NCI-H146 (cell line): ENCODE measurements around the gene TYSND1.
"Not testable (repeated sequence)": the region's sequence is repeated elsewhere in the genome, so short reads cannot be mapped to it uniquely, and the experiment has no call there.

Experiments
- DNase-seq: peaks from one replicate; lab custom pipeline; 2025; lab: John Stamatoyannopoulos, UW

Gene TYSND1

DNA sequence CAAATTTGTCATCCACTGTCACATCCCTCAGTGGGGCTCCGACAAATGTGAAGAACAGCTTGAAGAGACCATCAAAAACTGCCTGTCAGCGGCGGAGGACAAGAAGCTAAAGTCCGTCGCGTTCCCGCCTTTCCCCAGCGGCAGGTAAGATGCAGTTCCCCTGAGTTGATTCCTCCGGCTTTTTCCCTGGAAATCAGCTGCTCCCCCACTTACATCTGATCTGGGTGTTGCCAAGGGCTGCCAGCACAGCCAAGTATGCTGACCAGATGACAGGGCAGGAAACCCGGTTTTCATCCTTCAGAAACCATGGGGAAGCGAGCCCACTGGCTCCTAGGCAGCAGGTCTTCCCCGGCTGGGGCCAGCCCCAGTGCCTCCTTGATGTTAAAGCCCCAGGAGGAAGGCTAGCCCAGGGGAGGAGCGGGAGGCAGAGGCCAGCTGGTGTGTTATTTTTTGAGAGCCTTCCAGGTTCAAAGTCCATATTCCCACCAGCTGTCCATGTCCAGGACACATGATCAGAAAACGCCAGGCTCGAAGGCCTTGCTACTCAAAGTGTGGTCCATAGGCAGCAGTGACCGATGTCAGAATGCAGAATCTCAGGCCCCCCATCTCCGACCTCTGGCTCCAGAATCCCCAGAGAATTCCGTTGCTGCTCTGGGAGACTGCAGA, 37.3 kb downstream of the TYSND1 start:
- DNase-seq = no peak

DNA sequence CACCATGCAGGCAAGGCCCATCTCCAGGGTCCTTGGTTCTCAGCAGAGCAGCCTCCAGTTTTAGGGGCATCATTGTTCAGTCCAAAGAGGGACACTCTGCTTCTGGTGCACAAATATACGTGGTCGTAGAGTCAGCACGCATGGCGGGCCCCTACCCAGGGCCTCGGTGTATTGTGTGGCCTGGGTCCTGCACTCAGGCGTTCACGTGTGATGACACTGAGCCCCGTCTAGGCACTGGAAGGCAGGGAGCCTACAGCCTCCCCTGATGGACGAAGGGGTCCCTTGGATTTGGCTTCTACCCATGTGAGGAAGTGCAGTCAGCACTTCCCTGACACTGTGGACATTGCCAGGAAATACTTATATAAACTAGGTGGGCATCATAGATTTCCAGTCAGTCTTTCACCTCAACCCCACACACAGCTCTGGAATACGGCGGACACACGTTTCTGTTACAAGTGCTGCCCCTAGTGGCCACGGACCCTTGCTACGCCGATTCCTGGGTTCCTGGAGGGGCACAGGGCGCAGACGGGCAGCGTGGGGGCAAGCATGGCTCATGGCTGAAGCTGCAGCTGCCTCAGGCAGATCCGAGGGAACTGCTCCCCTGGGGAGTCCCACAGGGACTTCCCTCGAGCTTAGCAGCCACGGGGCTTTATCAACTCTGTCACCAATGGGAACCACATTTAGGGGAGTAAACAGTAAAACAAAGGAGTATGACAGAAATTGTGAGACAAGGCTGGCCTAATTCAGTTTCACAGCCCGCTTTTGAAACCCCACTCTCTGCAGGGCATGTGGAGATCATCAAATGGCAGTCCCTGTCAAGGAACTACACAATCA, 39.3 kb downstream of the TYSND1 start:
- DNase-seq = peak; percentile 67

DNA sequence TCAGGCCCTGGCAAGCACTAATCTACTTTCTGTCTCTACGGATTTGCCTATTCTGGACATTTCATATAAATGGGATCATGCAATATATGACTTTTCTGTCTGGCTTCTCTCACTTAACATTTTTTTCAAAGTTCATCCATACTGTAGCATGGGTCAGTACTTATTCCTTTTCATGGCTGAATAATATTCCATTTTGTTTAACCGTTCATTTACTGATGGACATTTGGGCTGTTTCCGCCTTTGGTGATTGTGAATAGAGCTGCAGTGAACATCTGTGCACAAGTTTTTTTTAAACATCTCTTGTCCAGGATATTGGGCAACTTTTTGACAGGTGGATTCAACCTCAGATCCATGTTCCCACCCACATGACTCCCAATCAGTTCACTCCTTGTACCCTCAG, 44.8 kb downstream of the TYSND1 start:
- DNase-seq = no peak

DNA sequence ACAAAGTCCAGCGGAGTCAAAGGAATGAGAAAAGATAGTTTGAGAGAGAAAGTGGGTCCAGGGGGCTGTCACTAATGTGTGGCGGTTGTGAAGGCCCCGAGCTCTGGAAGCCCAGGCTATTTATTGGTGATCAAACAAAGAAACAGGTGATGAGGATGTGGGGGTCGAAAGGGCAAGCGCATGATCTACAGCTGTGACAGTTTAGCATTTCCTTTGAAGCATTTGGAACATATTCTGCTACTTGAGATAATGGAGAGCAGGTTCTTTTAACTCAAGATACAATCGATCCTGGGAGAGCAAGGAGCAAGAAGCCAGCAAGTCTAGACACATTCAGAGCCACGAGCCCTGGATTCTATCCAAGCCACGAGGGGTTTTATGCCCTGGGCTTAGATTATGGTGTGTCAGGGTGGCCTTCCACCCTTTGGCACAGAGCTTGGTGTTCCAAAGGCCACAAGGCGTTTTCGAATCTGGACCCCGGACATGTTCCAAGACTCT, 45.4 kb downstream of the TYSND1 start:
- not testable (repeated sequence) for DNase-seq

GRCh38 chr10:70098271-70098670, 48.2 kb downstream of the TYSND1 start:
- DNase-seq = no peak

DNA sequence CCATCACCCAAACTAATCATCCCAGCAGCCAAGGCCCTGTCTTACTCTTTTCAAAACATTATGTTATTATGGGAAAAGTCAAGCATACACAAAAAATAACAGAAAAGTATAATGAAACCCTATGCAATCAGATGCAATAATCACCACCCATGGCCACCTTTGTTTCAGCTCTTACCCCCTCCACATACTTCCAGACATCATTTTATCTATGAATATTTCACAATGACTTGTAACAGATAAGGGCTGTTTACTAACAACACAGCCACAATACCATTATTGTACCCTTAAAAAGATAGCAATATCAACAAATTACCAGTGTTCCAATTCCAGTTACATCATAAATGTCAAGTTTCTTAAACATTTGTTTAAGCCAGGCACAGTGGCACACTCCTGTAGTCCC, 49.0 kb downstream of the TYSND1 start:
- no peak for DNase-seq

- no peak for DNase-seq
Observed at GRCh38 chr10:70096705-70097420, 49.6 kb downstream of the TYSND1 start.

DNA sequence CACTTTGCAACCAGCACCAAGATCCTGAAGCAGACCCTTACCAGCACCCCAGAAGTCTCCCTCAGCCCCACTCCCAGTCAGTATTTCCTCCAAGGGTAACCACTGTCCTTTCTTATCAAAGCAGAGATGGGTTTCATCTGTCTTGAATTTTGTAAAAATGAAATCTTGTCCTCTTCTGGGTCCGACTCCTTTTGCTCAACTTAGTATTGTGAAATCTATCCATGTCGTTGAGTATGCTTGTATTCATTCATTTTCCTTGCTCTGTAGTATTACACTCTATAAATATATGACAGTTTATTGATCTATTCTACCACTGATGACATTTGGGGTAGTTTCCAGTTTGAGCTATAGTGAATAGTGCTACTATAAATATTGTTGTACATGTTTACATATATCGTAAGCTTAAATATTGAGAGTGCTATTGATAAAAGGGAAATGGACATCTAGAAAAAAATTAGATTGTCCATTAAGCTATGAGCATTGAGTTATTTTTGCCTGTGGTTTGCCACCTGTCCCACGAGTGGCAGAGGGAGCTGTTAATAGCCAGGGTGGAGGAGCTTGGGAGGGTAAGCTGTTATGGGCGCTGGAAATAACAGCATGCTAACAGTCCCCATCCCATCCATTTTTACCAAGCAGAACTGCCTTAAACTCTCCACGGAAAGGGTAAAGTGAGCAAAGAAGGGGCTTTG, 50.3 kb downstream of the TYSND1 start:
- DNase-seq = no peak

DNA sequence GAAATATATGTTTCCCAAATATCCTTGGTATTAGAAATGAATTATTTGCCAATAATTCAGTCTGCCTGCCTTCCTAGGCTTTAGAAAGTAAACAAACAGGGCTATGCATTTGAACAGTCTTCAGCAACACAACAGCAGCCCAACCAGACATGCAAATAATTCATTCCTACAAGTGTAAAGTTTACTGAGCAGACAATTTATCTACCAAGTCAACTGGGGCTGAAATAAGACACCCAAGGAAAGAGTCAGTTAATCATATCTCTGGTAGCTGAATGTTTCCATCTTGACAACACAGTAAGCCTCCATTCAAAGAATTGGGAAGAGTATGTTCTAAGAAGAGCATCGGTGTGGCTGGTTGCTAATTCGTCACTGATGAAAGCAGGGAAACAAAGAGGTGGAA, 52.2 kb downstream of the TYSND1 start:
- no peak for DNase-seq

DNA sequence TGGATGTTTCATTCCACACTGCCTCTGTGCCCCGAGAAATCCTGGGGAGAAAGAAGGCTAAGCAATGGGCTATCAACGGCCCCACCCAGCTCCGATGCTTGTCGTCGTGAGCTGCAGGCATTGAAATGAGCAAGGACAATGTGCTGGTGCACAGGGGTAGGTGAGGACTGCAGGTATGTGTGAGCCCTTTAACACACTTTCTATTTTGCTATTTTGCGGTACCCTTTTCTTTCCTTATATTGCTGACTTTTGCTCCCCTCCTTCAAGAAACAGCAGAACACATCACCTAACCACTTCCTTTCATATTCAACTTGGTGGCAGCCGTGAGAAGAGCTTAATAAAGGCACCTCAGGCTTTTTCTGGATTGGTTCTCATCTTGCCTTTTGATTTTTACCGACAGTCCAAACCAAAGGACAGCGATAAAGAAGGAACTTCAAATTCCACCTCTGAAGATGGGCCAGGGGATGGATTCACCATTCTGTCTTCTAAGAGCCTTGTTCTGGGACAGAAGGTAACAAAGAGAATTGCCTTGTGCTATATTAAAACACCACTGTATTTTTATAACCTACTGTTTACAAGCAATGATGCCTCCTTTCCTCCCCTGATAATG, 53.1 kb downstream of the TYSND1 start:
- no peak for DNase-seq

DNA sequence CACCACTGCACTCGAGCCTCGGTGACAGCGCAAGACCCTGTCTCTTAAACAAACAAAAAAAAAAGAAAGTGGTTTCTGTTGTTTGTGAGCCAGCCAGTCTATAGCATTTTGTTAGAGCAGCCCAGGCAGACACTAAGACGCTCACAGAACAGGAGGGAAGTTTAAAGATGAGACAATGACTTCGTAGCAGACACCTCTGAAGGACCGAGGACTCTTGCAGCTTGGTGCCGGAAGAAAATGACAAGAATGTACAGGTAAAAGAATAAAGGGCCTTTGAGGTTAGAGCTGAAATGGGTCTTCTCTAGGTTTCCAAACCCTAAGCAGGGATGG, 54.1 kb downstream of the TYSND1 start:
- DNase-seq = no peak

GRCh38 chr10:70090951-70091350, 55.5 kb downstream of the TYSND1 start:
- no peak for DNase-seq

GRCh38 chr10:70090013-70090412, 56.5 kb downstream of the TYSND1 start:
- DNase-seq = no peak

DNA sequence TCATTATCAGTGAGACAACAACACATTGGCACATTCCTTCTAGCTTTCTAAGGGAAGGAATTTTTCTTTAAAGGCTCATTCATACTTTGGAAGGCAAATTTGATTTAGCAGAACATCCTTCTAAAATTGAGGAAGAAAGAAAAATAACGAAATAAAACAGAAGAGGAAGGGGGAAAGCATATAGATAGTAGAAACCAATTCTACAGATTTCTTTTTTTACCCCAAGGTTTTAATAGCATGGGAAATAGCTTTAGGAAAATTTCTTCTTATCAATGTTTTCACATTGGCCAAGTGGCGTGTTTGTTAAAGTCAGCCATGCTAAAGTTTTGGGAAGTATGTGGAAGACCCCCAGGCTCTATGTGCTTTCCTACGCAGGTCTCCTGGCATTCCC, 58.2 kb downstream of the TYSND1 start:
- DNase-seq = no peak
